ENCODE data around the gene KCND3. TPM values are rescaled to one million over a fixed set of nuclear protein-coding genes. Genes with fewer than 3 reads are reported as not detected.

The KCND3 gene
- total RNA-seq, 1 experiment from 2014 or later, result 0.15 TPM

GRCh38 chr1:111955755-111956154, 33.7 kb downstream of the KCND3 start:
- no peaks in the 10 kb centered on the region for H3K79me1 ChIP-seq (ENCODE audit: insufficient read depth, low read depth, low read length, poor library complexity, severe bottlenecking)
- H3K18ac ChIP-seq (ENCODE audit: insufficient read length, low read depth, low read length), result no peak overlapping the region
- H2BK5ac ChIP-seq (ENCODE audit: insufficient read length, low read length), result no peak overlapping the region
- no peaks in the 10 kb centered on the region for H3K79me2 ChIP-seq (ENCODE audit: insufficient read depth, low read length)
- H2BK20ac ChIP-seq (ENCODE audit: low read depth, low read length, poor library complexity, severe bottlenecking), result no peak overlapping the region
- H3K27ac Mint-ChIP-seq, result no peak overlapping the region
- no peaks in the 10 kb centered on the region for H3K36me3 Mint-ChIP-seq (ENCODE audit: insufficient read depth in 1 of 3, low read depth in 3 of 3)
- H3K4ac ChIP-seq (ENCODE audit: low read depth, low read length), result no peak overlapping the region
- no peak overlapping the region for H2BK15ac ChIP-seq (ENCODE audit: low read depth, low read length)
- H3K9me3 Mint-ChIP-seq, result no peaks in the 10 kb centered on the region; a peak in 1 of 5 replicates
- H2BK12ac ChIP-seq (ENCODE audit: insufficient read length, low read depth, low read length), result no peak overlapping the region
- H3K4me3 Mint-ChIP-seq, result no peak overlapping the region
- no peaks in the 10 kb centered on the region for H3K9me3 ChIP-seq (ENCODE audit: control insufficient read depth, low read depth, low read length)
- no peak for DNase-seq
- no peak overlapping the region for H3K9ac ChIP-seq (ENCODE audit: extremely low read depth, insufficient read length, low read length)
- H2BK120ac ChIP-seq (ENCODE audit: low read depth, low read length, poor library complexity, severe bottlenecking), result no peak overlapping the region
- H3K4me1 Mint-ChIP-seq, result peaks cover 0 to 3% of the 10 kb centered on the region in 2 experiments; a peak in 1 of 4 replicates
- H3K4me2 ChIP-seq (ENCODE audit: insufficient read depth, insufficient read length, low read length), result no peak overlapping the region
- H3K23ac ChIP-seq (ENCODE audit: insufficient read length, low read depth, low read length), result no peak overlapping the region
- no peaks in the 10 kb centered on the region for H3K4me1 ChIP-seq (ENCODE audit: insufficient read depth, low read length)
- H4K8ac ChIP-seq (replicated peaks; ENCODE audit: insufficient read length, low read depth, low read length), result no peak overlapping the region
- no peak overlapping the region for H3T11ph ChIP-seq (ENCODE audit: low read length)
- H3K27ac ChIP-seq (ENCODE audit: insufficient read length, low read depth, low read length), result no peak overlapping the region
- no peak overlapping the region for H3K14ac ChIP-seq (ENCODE audit: insufficient read depth, low read length)
- H2AK5ac ChIP-seq (ENCODE audit: insufficient read length, low read length), result no peak overlapping the region
- no peak overlapping the region for H4K91ac ChIP-seq (ENCODE audit: insufficient read length, low read depth, low read length)
- H3K56ac ChIP-seq (ENCODE audit: insufficient read length, low read depth, low read length), result no peak overlapping the region
- no peak overlapping the region for H4K5ac ChIP-seq (ENCODE audit: insufficient read length, low read depth, low read length)
- no peaks in the 10 kb centered on the region for H4K20me1 ChIP-seq (ENCODE audit: control insufficient read depth, insufficient read depth, insufficient read length)
- no peak overlapping the region for H2AFZ ChIP-seq (ENCODE audit: low read length)
- H3K23me2 ChIP-seq (ENCODE audit: insufficient read length, low read depth, low read length, poor library complexity, severe bottlenecking), result no peaks in the 10 kb centered on the region
- no peak for TF ChIP-seq CTCF (conservative IDR thresholded peaks at IDR 0.05)
- H3K27me3 ChIP-seq (ENCODE audit: insufficient read depth, low read length), result no peaks in the 10 kb centered on the region
- peaks cover 5% of the 10 kb centered on the region for H3K27me3 Mint-ChIP-seq (ENCODE audit: low read depth)
- no CpG with 5 or more reads among the region's 6 CpGs for WGBS (ENCODE audit: extremely low coverage, insufficient read length, low lambda C conversion rate)

All from H9 (cell line).